HG02840 (cell line): Measurements from ENCODE around the gene CPNE7.
"Not testable (repeated sequence)": the region's sequence is repeated elsewhere in the genome, so short reads cannot be mapped to it uniquely, and the experiment has no call there.

Experiments
- ATAC-seq: cut with Tn5 transposase; IDR thresholded peaks from one replicate; pipeline ENCODE4 v1.9.1; 2021; ENCODE audit warnings: mild to moderate bottlenecking, moderate library complexity, moderate number of reproducible peaks; ENCODE audit not compliant: unreplicated experiment, low FRiP score

CPNE7 gene

DNA sequence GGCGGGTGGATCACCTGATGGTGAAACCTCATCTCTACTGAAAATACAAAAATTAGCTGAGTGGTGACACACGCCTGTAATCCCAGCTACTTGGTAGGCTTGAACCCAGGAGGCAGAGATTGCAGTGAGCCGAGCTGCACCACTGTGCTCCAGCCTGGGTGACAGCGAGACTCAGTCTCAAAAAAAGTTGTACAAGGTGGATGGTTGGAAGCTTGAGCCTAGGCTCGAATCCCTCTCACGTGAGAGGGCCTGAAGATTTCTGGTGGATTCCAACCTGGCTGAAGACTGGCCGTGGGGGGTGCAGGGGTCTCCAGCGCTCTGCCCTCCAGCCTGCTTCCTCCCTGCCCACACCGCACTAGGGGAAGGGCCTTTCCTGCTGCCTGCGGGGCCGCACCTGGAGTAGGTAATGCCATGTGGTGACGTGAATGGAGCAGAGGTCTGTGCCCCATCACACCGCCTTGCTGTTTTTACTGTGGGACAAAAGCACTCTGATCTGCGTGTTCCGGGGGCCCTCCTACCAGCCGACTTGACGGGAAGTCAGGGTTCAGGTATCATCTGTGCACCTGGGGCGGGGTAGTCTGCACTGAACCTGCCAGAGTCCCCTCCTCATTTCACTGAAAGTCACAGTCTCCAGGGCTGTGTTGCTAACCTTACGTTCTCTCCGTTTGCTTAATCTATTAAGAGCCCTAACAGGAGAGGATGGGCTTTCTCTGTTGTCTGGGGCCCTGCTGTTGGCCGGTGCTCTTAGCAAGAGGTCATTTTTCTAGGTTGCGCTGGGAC is 10.9 kb upstream of the CPNE7 start:
- ATAC-seq: no peak

GRCh38 chr16:89565256-89565505 is 10.4 kb upstream of the CPNE7 start:
- ATAC-seq: no peak

- ATAC-seq: no peak
Observed at GRCh38 chr16:89565506-89566372, 9.8 kb upstream of the CPNE7 start.

DNA sequence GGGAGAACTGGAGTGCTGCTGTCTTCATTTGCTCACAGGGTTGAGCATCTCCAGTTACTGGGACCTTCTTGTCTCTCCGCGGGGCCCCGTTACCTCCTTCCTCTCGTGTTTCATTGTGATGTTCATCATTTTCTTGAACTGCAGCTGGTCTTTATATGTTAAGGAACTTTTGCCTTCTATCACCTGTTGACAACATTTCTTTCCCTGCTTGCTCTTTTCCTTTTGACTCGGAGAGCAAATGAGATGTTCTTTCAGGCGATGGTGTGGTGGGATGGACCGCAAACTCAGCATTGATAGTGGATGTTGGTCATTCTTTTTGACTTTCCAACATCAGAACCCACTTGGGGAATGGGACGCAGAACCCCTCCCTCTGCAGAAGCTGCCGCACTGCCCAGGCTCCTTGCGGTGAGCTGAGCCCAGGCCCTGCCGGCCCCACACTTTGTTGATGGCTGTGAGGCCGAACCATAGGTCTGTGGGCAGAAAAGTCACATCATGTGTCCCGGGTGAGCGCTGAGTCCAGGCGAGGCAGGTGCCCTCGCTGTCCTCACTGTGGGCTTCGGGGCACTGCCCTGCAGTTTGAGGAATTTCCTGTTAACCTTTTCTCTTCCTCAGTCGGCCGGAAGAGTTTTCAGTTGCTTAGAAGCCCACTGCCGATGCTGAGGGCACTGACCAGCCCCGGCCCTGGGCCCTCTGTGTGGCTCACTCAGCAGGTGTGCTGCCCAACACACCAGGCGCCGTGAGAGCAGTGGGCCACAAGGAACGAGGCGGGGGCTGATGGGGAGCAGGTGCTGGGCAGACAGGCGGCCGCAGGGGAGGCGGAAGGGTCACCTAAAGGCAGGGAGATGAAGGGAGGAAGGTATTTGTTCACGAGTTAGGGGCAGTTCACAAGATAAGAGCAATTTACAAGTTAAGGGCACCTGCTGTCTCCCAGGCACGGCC is 7.6 kb upstream of the CPNE7 start:
- ATAC-seq: no peak

GRCh38 chr16:89569506-89570341 is 5.8 kb upstream of the CPNE7 start:
- no peak for ATAC-seq

GRCh38 chr16:89570342-89570923 is 5.1 kb upstream of the CPNE7 start:
- no peak for ATAC-seq

GRCh38 chr16:89570983-89571598 is 4.5 kb upstream of the CPNE7 start:
- ATAC-seq: not testable (repeated sequence)

DNA sequence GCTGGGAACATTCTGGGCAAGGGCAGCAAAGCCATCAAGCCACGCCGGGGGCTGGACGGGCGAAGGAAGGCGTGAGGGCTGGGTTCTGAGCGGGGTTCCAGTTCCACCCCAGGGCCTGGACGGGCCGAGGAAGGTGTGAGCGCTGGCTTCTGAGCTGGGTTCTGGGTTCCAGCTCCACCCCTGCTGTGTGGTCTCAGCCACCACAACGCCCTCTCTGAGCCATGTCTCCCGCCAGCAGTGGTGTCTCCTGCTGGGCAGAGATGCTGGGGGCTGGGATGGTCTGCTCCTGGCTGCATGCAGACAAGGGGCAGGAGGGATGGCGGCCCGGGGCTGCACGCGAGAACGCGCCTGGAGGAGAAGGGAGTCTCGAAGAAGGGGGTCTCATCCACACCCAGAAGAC is 3.9 kb upstream of the CPNE7 start:
- ATAC-seq: no peak

GRCh38 chr16:89572073-89572484 is 3.5 kb upstream of the CPNE7 start:
- ATAC-seq: no peak

GRCh38 chr16:89572485-89573205 is 2.9 kb upstream of the CPNE7 start:
- ATAC-seq: no peak

DNA sequence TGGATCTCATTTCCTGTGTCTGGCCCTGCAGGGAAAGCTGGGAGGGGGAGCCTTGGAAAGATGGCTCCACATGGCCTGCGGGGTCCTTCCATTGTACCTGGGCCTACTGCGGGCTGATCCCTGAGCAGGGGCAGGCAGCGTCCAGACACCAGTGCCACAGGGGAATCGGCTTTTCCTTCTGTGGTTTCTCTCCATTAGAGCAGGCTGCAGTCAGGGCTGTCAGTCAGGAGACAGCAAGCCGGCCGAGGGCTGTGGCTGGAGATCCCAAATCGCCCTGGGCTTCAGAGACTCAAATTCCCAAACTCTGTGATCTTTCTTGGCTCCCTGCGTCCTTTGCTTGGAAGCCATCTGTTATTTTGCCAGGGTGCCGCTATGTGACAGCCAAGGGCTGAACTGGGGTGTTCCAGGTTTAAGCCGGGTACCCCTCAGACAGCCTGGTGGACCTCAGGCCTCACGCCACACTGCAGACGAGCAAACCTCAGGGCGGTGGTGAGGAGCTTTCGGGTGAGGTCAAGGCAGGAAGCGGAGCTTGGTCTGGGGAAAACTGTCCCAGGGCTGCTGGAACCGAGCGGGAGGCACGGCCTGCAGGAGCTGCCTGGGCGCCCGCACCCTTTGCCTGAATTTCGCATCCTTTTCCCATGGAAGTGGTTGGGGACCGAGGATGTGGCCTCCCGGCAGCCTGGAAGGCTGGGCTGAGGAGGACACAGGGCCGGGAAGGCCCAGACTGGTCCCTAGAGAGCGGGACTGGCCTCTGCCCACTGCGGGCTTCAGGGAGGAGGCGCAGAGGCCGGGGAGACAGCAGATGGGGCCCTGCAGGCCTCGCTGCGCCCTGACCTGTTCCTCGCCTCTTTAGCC is 1.5 kb upstream of the CPNE7 start:
- ATAC-seq: no peak

DNA sequence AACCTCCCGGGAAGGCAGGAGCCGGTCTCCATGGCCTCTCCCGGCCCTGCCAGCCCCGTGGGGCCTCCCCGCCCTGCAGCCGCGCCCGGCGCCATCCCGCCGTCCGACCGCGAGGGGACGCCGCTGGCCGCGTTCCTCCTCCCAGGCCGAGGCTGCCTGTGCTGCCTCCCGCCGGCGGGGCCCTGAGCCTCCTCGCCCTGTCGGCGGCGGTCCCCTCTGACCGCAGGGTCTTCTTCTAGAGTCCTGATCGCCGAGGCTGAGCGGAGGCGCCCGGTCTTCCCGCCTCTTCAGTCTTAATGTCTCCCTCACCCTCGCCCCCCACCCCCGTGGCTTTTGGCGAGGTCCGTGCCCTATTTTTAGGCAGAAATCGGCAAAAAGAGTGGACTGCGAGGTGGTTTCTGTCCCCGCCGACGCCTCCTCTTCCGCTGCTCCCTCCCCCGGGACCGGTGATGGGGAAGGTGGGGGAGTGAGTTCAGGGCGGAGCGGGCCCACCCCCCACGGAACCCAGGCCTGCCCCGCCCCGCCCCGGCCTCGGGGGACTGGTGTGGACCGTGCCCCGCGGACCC is 794 bp upstream of the CPNE7 start:
- peak; percentile 43 for ATAC-seq

DNA sequence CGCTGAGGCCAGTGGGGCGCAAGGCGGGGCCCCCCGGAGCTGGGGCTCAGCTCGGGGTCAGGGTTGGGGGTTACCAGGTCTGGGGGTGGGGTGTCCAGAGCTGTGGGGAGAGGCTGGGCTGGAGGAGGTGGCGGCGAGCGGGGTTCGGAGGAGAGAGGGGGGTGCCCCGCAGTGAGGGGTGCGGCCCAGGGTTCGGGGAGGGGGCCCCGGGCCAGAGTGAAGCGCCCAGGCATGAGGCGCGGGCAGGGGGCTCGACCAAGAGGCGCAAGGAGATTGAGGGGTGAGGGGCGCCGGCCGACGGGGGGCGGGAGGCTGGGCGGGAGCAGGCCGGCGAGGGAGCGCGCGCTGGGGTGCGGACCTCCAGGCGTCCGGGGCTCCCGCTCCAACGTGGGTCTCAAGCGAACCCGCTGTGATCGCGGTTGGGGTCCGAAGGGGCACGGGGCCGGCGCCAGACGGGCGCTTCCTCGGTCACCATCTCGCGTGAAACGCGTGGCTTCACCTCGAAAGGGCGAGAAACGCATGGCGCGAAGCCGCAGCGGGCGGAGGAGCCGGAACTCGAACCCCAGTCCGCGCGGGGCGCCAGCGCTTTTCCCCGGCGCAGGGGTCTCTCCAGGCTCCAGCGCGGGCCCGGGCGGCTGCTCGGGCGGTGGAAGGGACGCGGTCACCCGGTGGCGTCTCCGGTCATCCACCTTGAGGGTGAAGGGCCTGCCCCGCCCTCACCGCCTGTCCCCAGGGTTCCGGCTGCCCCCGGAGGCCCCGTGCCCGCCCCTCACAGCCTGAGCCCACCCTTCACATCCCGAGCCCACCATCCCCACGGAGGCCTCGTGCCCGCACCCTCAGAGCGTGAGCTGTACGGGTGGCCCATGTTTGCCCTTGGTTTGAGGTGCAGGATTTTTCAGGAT is 846 bp downstream of the CPNE7 start:
- ATAC-seq: no peak

DNA sequence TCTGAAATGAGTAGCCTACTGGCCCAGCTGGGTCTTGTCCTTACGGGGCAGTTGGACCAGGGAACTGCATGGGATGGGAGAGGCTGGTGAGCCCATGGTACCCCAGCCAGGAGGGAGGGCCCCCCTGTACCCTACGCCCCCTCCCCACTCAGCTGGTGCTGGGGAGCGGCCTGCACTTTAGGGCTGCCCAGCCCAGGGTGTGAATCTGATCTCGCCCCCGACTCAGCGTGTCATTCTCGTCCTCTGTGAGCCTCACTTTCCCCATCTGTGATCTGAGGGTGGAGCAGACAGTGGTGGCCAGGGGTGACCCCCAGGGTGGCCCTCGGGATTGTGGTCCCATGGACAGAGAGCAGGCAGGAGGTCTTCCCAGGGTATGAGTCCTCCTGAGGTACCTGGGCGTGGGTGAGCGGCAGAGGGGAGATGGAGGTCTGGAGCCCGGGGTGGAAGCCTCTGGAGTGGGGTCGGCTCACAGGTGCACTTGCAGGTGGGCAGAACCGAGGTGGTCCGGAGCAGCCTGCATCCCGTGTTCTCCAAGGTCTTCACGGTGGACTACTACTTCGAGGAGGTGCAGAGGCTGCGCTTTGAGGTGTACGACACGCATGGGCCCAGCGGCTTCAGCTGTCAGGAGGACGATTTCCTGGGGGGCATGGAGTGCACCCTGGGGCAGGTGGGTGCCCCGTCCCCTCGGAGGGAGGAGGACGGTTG is 1.6 kb downstream of the CPNE7 start:
- ATAC-seq: no peak

DNA sequence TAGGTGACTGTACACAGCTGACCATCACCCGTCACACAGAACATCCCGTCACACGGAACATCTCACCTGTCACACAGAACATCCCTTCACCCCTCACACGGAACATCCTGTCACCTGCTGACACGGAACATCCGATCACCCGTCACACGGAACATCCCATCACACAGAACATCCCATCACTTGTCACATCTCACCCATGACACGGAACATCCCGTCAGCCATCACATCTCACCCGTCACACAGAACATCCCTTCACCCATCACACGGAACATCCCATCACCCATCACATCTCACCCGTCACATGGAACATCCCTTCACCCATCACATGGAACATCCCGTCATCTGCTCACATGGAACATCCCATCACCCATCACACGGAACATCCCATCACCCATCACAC is 3.8 kb downstream of the CPNE7 start:
- ATAC-seq: no peak
